ENCODE measurements around the gene RBM24.
"Not testable (repeated sequence)": the region's sequence is repeated elsewhere in the genome, so short reads cannot be mapped to it uniquely, and the experiment has no call there.

Gene RBM24

GRCh38 chr6:17292600-17293133, 11.5 kb downstream of the RBM24 start:
- no peak for DNase-seq

- DNase-seq = no peak
Observed at GRCh38 chr6:17293395-17293794, 12.2 kb downstream of the RBM24 start.

- no peak for DNase-seq
Observed at GRCh38 chr6:17297271-17298080, 16.3 kb downstream of the RBM24 start.

- no peak for DNase-seq
Observed at GRCh38 chr6:17298257-17298656, 17.1 kb downstream of the RBM24 start.

- no peak for DNase-seq
Observed at GRCh38 chr6:17299222-17299621, 18.1 kb downstream of the RBM24 start.

- DNase-seq = no peak
Observed at GRCh38 chr6:17299750-17300149, 18.6 kb downstream of the RBM24 start.

- no peak for DNase-seq
Observed at GRCh38 chr6:17300637-17301036, 19.5 kb downstream of the RBM24 start.

GRCh38 chr6:17303444-17303843, 22.3 kb downstream of the RBM24 start:
- DNase-seq = no peak

GRCh38 chr6:17305219-17306001, 24.2 kb downstream of the RBM24 start:
- DNase-seq = no peak

GRCh38 chr6:17311595-17312311, 30.6 kb downstream of the RBM24 start:
- DNase-seq = peak in 1 of 2 experiments; percentile 11

- DNase-seq = not testable (repeated sequence)
Observed at GRCh38 chr6:17313238-17313637, 32.1 kb downstream of the RBM24 start.

GRCh38 chr6:17313971-17314370, 32.8 kb downstream of the RBM24 start:
- DNase-seq = no peak

- no peak for DNase-seq
Observed at GRCh38 chr6:17315262-17315661, 34.1 kb downstream of the RBM24 start.

GRCh38 chr6:17318435-17319165, 37.4 kb downstream of the RBM24 start:
- no peak for DNase-seq

- not testable (repeated sequence) for DNase-seq
Observed at GRCh38 chr6:17320266-17320665, 39.1 kb downstream of the RBM24 start.

GRCh38 chr6:17331238-17331637, 50.1 kb downstream of the RBM24 start:
- no peak for DNase-seq

GRCh38 chr6:17334265-17334664, 53.1 kb downstream of the RBM24 start:
- no peak for DNase-seq

- DNase-seq = no peak
Observed at GRCh38 chr6:17336425-17336824, 55.3 kb downstream of the RBM24 start.

- DNase-seq = no peak
Observed at GRCh38 chr6:17339308-17339670, 58.1 kb downstream of the RBM24 start.

GRCh38 chr6:17341117-17341805, 60.1 kb downstream of the RBM24 start:
- no peak for DNase-seq

GRCh38 chr6:17341891-17342290, 60.7 kb downstream of the RBM24 start:
- no peak for DNase-seq

GRCh38 chr6:17343215-17343614, 62.1 kb downstream of the RBM24 start:
- no peak for DNase-seq

All from NCI-H187 (cell line).